GM13977 (cell line): ENCODE measurements around the gene GNB1L.

Source experiments
- DNase-seq: peaks from one replicate; pipeline ENCODE4 v3.0.0; 2012; ENCODE audit warnings: low spot score
- in situ Hi-C: fragments of 300-500 bp; cut with MboI; formaldehyde crosslinking; loops from one replicate; pipeline ENCODE4 v1.12.0; 2022; ENCODE audit warnings: low sequenced_read_pairs, low pct_unique_long_range_greater_than_20kb, mixed read lengths, inconsistent platforms; ENCODE audit not compliant: unreplicated experiment
- TF ChIP-seq, protein P1 (sequence below): IDR thresholded peaks from 2 replicates; pipeline ENCODE4 v1.5.1; 2012; ENCODE audit warnings: mild to moderate bottlenecking, control low read depth; ENCODE audit not compliant: insufficient read depth; ENCODE audit errors: extremely low read depth, missing control alignments

The GNB1L gene

DNA sequence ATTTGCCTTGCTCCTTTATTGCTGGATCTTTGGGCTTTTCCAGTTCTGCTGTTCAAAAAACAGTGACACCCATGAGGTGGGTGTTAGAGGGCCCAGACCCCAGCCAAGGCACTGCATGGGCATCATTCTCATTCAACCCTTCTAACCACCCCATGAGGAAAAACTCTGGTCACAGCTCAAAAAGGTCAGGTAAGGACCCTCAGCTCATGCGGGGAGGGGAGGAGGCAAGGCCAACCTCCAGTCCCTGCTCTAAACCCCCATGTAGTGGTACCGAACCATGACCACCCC is 7.4 kb downstream of the GNB1L start:
- peak; percentile 6 for DNase-seq
- in situ Hi-C loops = no loop called here
- TF ChIP-seq, protein P1, sequence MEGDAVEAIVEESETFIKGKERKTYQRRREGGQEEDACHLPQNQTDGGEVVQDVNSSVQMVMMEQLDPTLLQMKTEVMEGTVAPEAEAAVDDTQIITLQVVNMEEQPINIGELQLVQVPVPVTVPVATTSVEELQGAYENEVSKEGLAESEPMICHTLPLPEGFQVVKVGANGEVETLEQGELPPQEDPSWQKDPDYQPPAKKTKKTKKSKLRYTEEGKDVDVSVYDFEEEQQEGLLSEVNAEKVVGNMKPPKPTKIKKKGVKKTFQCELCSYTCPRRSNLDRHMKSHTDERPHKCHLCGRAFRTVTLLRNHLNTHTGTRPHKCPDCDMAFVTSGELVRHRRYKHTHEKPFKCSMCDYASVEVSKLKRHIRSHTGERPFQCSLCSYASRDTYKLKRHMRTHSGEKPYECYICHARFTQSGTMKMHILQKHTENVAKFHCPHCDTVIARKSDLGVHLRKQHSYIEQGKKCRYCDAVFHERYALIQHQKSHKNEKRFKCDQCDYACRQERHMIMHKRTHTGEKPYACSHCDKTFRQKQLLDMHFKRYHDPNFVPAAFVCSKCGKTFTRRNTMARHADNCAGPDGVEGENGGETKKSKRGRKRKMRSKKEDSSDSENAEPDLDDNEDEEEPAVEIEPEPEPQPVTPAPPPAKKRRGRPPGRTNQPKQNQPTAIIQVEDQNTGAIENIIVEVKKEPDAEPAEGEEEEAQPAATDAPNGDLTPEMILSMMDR = no peak

DNA sequence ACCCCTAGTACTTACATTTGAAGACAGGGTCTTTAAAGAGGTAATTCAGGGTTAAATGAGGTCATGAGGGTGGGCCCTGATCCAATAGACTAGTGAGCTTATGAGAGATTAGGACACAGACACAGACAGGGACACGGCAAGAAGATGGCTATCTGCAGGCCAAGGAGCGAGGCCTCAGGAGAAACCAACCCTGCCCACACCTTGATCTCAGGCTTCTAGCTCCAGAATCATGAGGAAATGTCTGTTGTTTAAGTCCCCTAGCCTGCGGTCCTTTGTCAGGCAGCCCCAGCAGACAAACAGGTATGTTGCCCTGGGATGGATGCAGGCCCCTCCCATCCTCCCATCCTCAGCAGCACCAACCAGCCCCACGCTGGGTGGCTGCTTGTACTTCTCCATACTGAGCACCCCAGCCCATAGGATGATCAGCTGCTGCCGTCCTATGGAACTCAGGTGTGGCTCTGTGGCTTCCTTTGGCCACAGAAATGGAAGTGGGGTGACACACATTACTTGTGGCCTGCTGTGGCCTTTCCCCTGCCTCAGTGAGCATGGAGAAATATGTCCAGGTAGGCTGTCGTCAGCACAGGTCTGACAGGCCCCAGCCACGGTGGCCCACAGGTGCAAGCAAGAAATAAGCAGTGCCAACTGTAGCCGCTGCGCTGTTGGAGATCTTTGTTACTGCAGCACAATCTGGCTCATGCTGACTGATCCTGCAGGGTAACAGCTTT is 7.9 kb downstream of the GNB1L start:
- DNase-seq = peak; percentile 1
- TF ChIP-seq, protein P1 = no peak
- in situ Hi-C loops = no loop called here

DNA sequence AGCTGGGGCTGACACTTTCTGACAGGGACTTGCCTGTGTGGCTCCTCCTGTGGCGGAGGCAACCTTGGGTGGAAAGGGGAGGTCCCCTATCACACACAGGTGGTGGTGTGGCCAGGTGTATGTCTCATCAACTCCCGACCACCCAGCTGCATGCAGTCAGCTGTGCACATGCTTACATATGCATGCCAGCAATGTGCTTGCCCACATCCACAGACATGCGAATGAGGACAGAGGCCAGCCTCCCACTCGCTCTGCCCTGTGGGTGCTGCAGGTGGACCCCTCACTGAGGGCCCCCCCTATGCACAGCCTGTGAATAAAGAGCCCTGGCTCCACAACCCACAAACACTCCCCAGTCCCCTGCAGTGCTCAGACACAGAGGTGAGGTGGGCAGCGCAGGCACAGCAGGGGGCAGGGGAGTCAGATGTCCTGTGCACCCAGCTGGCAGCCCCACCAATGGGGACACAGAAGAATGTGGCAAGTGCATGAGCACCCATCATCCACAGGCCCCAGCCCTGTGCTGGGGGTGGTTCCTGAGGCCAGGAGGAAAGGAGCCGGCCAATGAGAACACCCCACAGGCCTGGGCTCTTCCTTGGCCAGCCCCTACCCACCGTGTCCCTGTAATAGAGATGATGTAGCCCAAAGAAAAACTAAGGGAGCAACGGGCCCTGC is 9.5 kb downstream of the GNB1L start:
- peak; percentile 11 for DNase-seq
- TF ChIP-seq, protein P1 = no peak
- in situ Hi-C loops = no loop called here

DNA sequence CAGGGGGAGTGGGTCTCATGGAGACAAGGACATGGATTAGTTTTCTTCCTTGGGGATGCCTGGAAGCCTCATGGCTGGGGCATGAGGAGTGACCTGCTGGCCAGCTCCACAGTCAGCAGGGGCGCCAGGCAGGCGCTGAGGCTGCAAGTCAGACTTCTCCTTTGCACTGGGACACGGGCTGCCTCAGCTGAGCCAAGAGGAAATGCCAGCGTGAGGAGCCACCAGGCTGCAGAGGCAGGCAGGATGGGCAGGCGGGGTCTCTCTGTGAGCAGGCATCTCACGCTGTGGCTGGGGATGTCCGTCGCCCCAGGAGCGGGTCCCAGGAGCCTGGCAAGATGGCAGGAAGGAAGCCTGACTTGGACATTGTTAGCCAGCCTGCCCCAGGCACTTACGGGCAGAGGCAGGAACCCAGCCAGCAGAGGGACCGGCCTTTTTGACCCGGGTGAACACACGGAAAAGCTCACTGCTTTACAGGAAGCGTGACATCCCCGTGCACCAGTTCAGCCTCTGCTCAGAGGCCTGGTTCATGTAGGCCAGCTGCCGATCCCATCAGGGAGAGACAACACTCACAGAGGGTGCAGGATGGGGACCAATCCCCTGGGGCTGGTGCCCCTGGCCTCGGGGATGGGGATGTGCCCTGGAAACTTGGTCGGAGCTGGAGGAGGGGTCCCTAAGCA is 10.2 kb downstream of the GNB1L start:
- peak; percentile 9 for DNase-seq
- in situ Hi-C loops = no loop called here
- TF ChIP-seq, protein P1 = no peak

DNA sequence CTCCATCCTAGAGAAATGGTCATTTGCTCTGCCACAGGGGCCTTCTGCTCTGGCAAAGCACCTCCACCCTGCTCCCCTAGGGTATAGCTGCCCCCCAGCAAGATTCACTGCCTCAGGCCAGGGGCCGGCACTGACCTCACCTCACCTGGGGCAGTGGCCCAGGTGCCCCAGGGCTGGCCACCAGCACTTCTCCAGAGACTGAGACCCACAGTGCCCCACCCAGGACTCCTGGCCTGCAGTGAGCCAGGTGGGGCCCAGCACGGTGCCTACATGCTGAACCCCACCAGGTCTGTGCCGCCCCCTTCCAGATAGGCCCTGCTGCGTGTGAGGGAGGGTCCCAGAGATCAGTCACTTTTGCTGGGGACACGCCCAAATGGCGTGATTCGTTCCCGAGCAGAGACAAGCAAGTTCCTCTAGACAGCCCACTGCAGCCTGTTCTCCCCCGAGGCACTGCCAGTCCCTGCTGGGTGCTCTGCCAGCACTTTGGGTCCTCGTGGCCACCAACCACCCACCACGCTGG is 10.8 kb downstream of the GNB1L start:
- DNase-seq = peak; percentile 3
- in situ Hi-C loops = no loop called here
- TF ChIP-seq, protein P1 = no peak

DNA sequence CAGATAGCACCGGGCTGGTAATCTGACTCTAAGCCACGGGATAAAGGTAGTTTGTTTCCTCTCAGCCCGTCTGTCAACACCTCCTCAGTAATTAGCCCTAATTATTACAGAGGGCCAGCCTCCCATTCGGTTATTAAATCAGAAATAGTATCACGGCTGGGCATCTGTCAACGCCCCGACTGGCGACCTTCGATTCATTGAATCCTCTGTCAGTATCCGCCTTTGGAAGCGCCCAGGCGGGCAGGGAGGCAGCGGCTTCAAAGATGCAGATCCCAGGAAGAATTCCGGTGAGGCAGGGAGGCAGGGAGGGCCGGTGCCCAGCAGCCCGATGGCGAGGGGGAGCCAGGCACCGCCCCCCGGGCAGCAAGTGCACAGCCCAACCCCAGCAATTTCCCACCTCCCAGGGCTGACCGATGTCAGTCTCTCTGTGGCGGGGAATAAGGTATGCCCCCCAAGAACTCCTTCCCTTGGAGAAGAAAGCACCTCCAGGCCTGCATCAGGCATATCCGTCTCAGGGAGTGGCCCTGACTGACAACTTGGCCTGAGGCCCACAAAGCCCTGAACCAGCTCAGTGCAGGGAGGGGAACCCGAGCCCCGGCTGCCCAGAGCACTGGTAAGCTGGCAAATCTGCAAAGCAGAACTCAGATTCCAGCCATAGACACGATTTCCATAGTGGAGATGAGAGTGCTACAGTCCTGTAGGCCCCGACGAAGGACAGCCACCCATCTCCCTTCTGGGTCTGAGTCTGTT is 11.4 kb downstream of the GNB1L start:
- TF ChIP-seq, protein P1 = no peak
- in situ Hi-C loops = no loop called here
- peak; percentile 3 for DNase-seq
